WTC11 (cell line): Measurements from ENCODE around the gene S100A12. TPM values are rescaled to one million over a fixed set of nuclear protein-coding genes. Genes with fewer than 3 reads are reported as not detected.

ENCODE experiments used
- ATAC-seq: fragments of 200-7000 bp; cut with Tn5 transposase; 2 replicates; pipeline ENCODE4 v1.10.0; 2021; ENCODE audit warnings: mild to moderate bottlenecking, moderate library complexity
- CTCF ChIA-PET: fragments of 300-600 bp; sonication (Branson Sonifier 250); formaldehyde crosslinking; loops from one replicate; lab custom pipeline; 2021; ENCODE audit warnings: antibody characterized with exemption; lab: Charles Lee
- POLR2A ChIA-PET: fragments of 350-600 bp; sonication (Branson Sonifier 250); formaldehyde crosslinking; loops from one replicate; lab custom pipeline; 2021; ENCODE audit warnings: antibody characterized with exemption; lab: Charles Lee
- DNase-seq: peaks from one replicate; pipeline ENCODE4 v3.0.0; 2021; ENCODE audit warnings: low spot score
- H3K27ac Mint-ChIP-seq: 2 replicates; pipeline ENCODE4 v1.8.0; 2021; ENCODE audit warnings: mixed read lengths
- H3K27me3 Mint-ChIP-seq: 2 replicates; pipeline ENCODE4 v1.8.0; 2021; ENCODE audit warnings: low read depth, mild to moderate bottlenecking, moderate library complexity, mixed read lengths
- H3K36me3 Mint-ChIP-seq: 2 replicates; pipeline ENCODE4 v1.8.0; 2021; ENCODE audit warnings: mixed read lengths
- H3K4me1 Mint-ChIP-seq: 2 replicates; pipeline ENCODE4 v1.8.0; 2022; ENCODE audit warnings: mixed read lengths
- H3K4me3 Mint-ChIP-seq: 2 replicates; pipeline ENCODE4 v1.8.0; 2021; ENCODE audit warnings: mild to moderate bottlenecking, moderate library complexity, mixed read lengths
- H3K9me3 Mint-ChIP-seq: 2 replicates; pipeline ENCODE4 v1.8.0; 2021; ENCODE audit warnings: mixed read lengths
- CREB1 ChIP-seq: sonication (generic); formaldehyde crosslinking; IDR thresholded peaks from 2 replicates; pipeline ENCODE4 v1.8.0; 2023; ENCODE audit warnings: mild to moderate bottlenecking, missing genetic modification reagents
- ESRRA ChIP-seq: sonication (generic); formaldehyde crosslinking; IDR thresholded peaks from 2 replicates; pipeline ENCODE4 v1.8.1; 2022; ENCODE audit warnings: mild to moderate bottlenecking, missing genetic modification reagents, borderline replicate concordance
- JUN ChIP-seq: sonication (generic); formaldehyde crosslinking; IDR thresholded peaks from 2 replicates; pipeline ENCODE4 v1.8.0; 2023; ENCODE audit warnings: mild to moderate bottlenecking, missing genetic modification reagents
- KAT7 ChIP-seq: sonication (generic); formaldehyde crosslinking; IDR thresholded peaks from 2 replicates; pipeline ENCODE4 v1.8.1; 2023; ENCODE audit warnings: missing genetic modification reagents, mild to moderate bottlenecking, borderline replicate concordance
- MYBL2 ChIP-seq: sonication (generic); formaldehyde crosslinking; IDR thresholded peaks from 2 replicates; pipeline ENCODE4 v1.8.1; 2023; ENCODE audit warnings: mild to moderate bottlenecking, moderate library complexity, missing genetic modification reagents
- NFYB ChIP-seq: sonication (generic); formaldehyde crosslinking; conservative IDR thresholded peaks from 2 replicates; pipeline ENCODE4 v1.8.0; 2022; ENCODE audit warnings: low read depth, missing genetic modification reagents
- SMAD3 ChIP-seq: sonication (generic); formaldehyde crosslinking; IDR thresholded peaks from 2 replicates; pipeline ENCODE4 v1.8.0; 2022; ENCODE audit warnings: missing genetic modification reagents, mild to moderate bottlenecking, borderline replicate concordance
- SOX15 ChIP-seq: fragments of 250-450 bp; sonication (Bioruptor Pico); IDR thresholded peaks from 2 replicates; pipeline ENCODE4 v1.9.0; 2021; ENCODE audit warnings: mild to moderate bottlenecking
- ZNF232 ChIP-seq: sonication (generic); formaldehyde crosslinking; IDR thresholded peaks from 2 replicates; pipeline ENCODE4 v1.8.0; 2022; ENCODE audit warnings: mild to moderate bottlenecking, missing genetic modification reagents
- ZNF396 ChIP-seq: fragments of 250-450 bp; sonication (Bioruptor Pico); IDR thresholded peaks from 2 replicates; pipeline ENCODE4 v1.8.0; 2021; ENCODE audit warnings: mild to moderate bottlenecking, moderate library complexity, borderline replicate concordance
- total RNA-seq: library from RNA; stranded (reverse); gene quantifications from 3 replicates; pipeline ENCODE4 v1.2.3, GENCODE V29; 2021
- TF ChIP-seq, protein P1 (sequence below): sonication (generic); formaldehyde crosslinking; IDR thresholded peaks from 2 replicates; pipeline ENCODE4 v1.8.1; 2022; ENCODE audit warnings: mild to moderate bottlenecking, moderate library complexity, missing genetic modification reagents
- TF ChIP-seq, protein P2 (sequence below): fragments of 250-450 bp; sonication (Bioruptor Pico); IDR thresholded peaks from 2 replicates; pipeline ENCODE4 v1.8.0; 2021; ENCODE audit warnings: mild to moderate bottlenecking
- TF ChIP-seq, protein P3 (sequence below): sonication (generic); formaldehyde crosslinking; IDR thresholded peaks from 2 replicates; pipeline ENCODE4 v1.8.0; 2023; ENCODE audit warnings: missing genetic modification reagents, mild to moderate bottlenecking, borderline replicate concordance
- TF ChIP-seq, protein P4 (sequence below): fragments of 250-450 bp; sonication (Bioruptor Pico); IDR thresholded peaks from 2 replicates; pipeline ENCODE4 v1.9.0; 2021; ENCODE audit warnings: mild to moderate bottlenecking, borderline replicate concordance
- TF ChIP-seq, protein P5 (sequence below): fragments of 250-450 bp; sonication (Bioruptor Pico); conservative IDR thresholded peaks from 2 replicates; pipeline ENCODE4 v1.9.0; 2021; ENCODE audit warnings: mild to moderate bottlenecking
- TF ChIP-seq, protein P6 (sequence below): sonication (generic); formaldehyde crosslinking; IDR thresholded peaks from 2 replicates; pipeline ENCODE4 v1.8.1; 2023; ENCODE audit warnings: mild to moderate bottlenecking, missing genetic modification reagents, borderline replicate concordance

The S100A12 gene
- total RNA-seq, 1 experiment from 2014 or later: not detected

- TF ChIP-seq, protein P1, sequence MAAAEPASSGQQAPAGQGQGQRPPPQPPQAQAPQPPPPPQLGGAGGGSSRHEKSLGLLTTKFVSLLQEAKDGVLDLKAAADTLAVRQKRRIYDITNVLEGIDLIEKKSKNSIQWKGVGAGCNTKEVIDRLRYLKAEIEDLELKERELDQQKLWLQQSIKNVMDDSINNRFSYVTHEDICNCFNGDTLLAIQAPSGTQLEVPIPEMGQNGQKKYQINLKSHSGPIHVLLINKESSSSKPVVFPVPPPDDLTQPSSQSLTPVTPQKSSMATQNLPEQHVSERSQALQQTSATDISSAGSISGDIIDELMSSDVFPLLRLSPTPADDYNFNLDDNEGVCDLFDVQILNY (CRISPR knock-in tag): no peak
- no peak for TF ChIP-seq JUN (CRISPR knock-in tag)
Observed at GRCh38 chr1:153393926-153394325, 18.5 kb upstream of the S100A12 start (continued).

DNA sequence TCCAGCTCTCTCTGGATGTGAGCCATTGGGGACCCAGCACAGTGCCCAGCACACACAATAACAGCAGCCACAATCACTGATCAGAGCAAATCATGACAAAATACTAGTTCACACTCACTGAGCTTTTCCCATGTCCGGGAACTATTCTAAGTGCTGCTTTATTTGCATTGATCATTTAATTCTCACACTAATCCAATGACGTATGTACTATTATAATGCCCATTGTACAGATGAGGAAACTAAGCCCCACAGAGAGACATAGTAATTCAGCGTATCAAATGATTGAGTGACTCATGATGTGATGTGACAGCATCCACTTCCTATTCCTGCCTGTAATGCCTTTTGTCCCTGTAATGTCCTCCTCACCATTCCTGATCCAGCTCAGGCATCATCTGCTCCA is 17.4 kb upstream of the S100A12 start:
- ATAC-seq (no peak), DNase-seq (no peak)
- TF ChIP-seq, protein P2, sequence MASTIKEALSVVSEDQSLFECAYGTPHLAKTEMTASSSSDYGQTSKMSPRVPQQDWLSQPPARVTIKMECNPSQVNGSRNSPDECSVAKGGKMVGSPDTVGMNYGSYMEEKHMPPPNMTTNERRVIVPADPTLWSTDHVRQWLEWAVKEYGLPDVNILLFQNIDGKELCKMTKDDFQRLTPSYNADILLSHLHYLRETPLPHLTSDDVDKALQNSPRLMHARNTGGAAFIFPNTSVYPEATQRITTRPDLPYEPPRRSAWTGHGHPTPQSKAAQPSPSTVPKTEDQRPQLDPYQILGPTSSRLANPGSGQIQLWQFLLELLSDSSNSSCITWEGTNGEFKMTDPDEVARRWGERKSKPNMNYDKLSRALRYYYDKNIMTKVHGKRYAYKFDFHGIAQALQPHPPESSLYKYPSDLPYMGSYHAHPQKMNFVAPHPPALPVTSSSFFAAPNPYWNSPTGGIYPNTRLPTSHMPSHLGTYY (CRISPR knock-in tag): no peak
- no peak for TF ChIP-seq ESRRA (CRISPR knock-in tag)
- TF ChIP-seq SOX15 (CRISPR knock-in tag): no peak
- TF ChIP-seq ZNF232 (CRISPR knock-in tag): no peak
- TF ChIP-seq CREB1: no peak
- TF ChIP-seq KAT7 (CRISPR knock-in tag): no peak
- TF ChIP-seq, protein P3, sequence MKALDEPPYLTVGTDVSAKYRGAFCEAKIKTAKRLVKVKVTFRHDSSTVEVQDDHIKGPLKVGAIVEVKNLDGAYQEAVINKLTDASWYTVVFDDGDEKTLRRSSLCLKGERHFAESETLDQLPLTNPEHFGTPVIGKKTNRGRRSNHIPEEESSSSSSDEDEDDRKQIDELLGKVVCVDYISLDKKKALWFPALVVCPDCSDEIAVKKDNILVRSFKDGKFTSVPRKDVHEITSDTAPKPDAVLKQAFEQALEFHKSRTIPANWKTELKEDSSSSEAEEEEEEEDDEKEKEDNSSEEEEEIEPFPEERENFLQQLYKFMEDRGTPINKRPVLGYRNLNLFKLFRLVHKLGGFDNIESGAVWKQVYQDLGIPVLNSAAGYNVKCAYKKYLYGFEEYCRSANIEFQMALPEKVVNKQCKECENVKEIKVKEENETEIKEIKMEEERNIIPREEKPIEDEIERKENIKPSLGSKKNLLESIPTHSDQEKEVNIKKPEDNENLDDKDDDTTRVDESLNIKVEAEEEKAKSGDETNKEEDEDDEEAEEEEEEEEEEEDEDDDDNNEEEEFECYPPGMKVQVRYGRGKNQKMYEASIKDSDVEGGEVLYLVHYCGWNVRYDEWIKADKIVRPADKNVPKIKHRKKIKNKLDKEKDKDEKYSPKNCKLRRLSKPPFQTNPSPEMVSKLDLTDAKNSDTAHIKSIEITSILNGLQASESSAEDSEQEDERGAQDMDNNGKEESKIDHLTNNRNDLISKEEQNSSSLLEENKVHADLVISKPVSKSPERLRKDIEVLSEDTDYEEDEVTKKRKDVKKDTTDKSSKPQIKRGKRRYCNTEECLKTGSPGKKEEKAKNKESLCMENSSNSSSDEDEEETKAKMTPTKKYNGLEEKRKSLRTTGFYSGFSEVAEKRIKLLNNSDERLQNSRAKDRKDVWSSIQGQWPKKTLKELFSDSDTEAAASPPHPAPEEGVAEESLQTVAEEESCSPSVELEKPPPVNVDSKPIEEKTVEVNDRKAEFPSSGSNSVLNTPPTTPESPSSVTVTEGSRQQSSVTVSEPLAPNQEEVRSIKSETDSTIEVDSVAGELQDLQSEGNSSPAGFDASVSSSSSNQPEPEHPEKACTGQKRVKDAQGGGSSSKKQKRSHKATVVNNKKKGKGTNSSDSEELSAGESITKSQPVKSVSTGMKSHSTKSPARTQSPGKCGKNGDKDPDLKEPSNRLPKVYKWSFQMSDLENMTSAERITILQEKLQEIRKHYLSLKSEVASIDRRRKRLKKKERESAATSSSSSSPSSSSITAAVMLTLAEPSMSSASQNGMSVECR: no peak
- no peak for TF ChIP-seq MYBL2 (CRISPR knock-in tag)
- TF ChIP-seq, protein P4, sequence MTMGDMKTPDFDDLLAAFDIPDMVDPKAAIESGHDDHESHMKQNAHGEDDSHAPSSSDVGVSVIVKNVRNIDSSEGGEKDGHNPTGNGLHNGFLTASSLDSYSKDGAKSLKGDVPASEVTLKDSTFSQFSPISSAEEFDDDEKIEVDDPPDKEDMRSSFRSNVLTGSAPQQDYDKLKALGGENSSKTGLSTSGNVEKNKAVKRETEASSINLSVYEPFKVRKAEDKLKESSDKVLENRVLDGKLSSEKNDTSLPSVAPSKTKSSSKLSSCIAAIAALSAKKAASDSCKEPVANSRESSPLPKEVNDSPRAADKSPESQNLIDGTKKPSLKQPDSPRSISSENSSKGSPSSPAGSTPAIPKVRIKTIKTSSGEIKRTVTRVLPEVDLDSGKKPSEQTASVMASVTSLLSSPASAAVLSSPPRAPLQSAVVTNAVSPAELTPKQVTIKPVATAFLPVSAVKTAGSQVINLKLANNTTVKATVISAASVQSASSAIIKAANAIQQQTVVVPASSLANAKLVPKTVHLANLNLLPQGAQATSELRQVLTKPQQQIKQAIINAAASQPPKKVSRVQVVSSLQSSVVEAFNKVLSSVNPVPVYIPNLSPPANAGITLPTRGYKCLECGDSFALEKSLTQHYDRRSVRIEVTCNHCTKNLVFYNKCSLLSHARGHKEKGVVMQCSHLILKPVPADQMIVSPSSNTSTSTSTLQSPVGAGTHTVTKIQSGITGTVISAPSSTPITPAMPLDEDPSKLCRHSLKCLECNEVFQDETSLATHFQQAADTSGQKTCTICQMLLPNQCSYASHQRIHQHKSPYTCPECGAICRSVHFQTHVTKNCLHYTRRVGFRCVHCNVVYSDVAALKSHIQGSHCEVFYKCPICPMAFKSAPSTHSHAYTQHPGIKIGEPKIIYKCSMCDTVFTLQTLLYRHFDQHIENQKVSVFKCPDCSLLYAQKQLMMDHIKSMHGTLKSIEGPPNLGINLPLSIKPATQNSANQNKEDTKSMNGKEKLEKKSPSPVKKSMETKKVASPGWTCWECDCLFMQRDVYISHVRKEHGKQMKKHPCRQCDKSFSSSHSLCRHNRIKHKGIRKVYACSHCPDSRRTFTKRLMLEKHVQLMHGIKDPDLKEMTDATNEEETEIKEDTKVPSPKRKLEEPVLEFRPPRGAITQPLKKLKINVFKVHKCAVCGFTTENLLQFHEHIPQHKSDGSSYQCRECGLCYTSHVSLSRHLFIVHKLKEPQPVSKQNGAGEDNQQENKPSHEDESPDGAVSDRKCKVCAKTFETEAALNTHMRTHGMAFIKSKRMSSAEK: no peak
- TF ChIP-seq NFYB: no peak
- ChIA-PET POLR2A (no interaction called here), CTCF (interaction anchor here (0.6 to 5.7 kb wide), 3 partner anchors 35 to 103 kb away, joined by 3 to 34 read pairs (median 9); partner anchors contain the start of gene S100A9)
- no peaks in the 10 kb centered on the region for H3K36me3 Mint-ChIP-seq
- H3K9me3 Mint-ChIP-seq: no peaks in the 10 kb centered on the region
- no peak overlapping the region for H3K4me3 Mint-ChIP-seq
- H3K4me1 Mint-ChIP-seq: no peaks in the 10 kb centered on the region
- H3K27me3 Mint-ChIP-seq: peaks cover 4% of the 10 kb centered on the region
- H3K27ac Mint-ChIP-seq: no peak overlapping the region

GRCh38 chr1:153392258-153392657 is 16.8 kb upstream of the S100A12 start:
- Mint-ChIP-seq H3K27ac (no peak overlapping the region), H3K9me3 (no peaks in the 10 kb centered on the region), H3K36me3 (no peaks in the 10 kb centered on the region), H3K27me3 (peaks cover 4% of the 10 kb centered on the region), H3K4me3 (no peak overlapping the region), H3K4me1 (no peaks in the 10 kb centered on the region)
- DNase-seq: no peak
- ChIA-PET CTCF (interaction anchor here (1.8 to 5.7 kb wide), 2 partner anchors 37 to 104 kb away, joined by 9 to 34 read pairs; no protein-coding TSS in a partner anchor), POLR2A (no interaction called here)
- no peak for TF ChIP-seq ZNF396 (CRISPR knock-in tag)
- TF ChIP-seq, protein P5, sequence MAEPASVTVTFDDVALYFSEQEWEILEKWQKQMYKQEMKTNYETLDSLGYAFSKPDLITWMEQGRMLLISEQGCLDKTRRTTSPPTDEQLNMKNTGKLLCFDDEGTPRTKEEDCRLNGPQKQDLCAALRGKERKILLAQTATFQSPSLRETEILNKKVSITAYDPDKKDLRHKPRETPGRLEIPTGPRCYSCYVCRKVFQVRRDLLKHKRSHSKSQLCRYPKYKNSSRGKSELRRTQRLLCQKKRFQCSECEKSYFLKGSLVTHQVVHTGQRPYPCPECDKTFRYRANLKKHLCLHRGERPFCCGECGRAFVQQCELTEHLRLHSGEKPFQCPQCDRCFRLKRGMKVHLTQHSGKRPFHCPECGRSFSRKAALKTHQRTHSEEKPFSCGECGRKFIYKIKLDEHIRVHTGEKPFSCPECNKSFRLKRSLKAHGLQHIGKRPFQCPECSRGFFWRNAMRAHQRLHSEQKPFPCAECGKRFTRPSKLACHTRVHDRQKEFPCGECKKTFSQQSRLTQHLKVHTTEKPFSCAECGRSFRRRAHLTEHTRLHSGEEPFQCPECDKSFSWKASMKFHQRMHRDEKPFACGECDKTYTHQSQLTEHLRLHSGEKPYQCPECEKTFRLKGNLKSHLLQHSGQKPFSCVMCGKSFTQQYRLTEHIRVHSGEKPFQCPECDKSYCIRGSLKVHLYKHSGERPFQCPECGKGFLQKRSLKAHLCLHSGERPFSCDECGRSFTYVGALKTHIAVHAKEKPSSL (CRISPR knock-in tag): no peak
- TF ChIP-seq, protein P6, sequence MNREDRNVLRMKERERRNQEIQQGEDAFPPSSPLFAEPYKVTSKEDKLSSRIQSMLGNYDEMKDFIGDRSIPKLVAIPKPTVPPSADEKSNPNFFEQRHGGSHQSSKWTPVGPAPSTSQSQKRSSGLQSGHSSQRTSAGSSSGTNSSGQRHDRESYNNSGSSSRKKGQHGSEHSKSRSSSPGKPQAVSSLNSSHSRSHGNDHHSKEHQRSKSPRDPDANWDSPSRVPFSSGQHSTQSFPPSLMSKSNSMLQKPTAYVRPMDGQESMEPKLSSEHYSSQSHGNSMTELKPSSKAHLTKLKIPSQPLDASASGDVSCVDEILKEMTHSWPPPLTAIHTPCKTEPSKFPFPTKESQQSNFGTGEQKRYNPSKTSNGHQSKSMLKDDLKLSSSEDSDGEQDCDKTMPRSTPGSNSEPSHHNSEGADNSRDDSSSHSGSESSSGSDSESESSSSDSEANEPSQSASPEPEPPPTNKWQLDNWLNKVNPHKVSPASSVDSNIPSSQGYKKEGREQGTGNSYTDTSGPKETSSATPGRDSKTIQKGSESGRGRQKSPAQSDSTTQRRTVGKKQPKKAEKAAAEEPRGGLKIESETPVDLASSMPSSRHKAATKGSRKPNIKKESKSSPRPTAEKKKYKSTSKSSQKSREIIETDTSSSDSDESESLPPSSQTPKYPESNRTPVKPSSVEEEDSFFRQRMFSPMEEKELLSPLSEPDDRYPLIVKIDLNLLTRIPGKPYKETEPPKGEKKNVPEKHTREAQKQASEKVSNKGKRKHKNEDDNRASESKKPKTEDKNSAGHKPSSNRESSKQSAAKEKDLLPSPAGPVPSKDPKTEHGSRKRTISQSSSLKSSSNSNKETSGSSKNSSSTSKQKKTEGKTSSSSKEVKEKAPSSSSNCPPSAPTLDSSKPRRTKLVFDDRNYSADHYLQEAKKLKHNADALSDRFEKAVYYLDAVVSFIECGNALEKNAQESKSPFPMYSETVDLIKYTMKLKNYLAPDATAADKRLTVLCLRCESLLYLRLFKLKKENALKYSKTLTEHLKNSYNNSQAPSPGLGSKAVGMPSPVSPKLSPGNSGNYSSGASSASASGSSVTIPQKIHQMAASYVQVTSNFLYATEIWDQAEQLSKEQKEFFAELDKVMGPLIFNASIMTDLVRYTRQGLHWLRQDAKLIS (CRISPR knock-in tag): no peak
- TF ChIP-seq SMAD3 (CRISPR knock-in tag): no peak
- ATAC-seq: no peak
